SW480 (cell line): Measurements from ENCODE around the gene SLC16A10.
A peak's percentile ranks its signal among the peaks of the same experiment; 100 is the strongest.

Experiments used
- DNase-seq: peaks from one replicate; pipeline ENCODE4 v3.0.0-alpha.2; 2016; ENCODE audit warnings: low spot score

Gene SLC16A10

GRCh38 chr6:111259089-111259831 is 172.0 kb downstream of the SLC16A10 start:
- DNase-seq: peak; percentile 97

GRCh38 chr6:111260570-111261298 is 173.4 kb downstream of the SLC16A10 start:
- DNase-seq: no peak

GRCh38 chr6:111263837-111264236 is 176.5 kb downstream of the SLC16A10 start:
- DNase-seq: peak; percentile 28

GRCh38 chr6:111265842-111266241 is 178.5 kb downstream of the SLC16A10 start:
- DNase-seq: no peak

GRCh38 chr6:111266276-111266675 is 179.0 kb downstream of the SLC16A10 start:
- no peak for DNase-seq

GRCh38 chr6:111267764-111268333 is 180.5 kb downstream of the SLC16A10 start:
- no peak for DNase-seq

- DNase-seq: no peak
These were observed 182.2 kb downstream of the SLC16A10 start for GRCh38 chr6:111269401-111269970.

- no peak for DNase-seq
These were observed 182.8 kb downstream of the SLC16A10 start for GRCh38 chr6:111270121-111270520.

- no peak for DNase-seq
These were observed 187.4 kb downstream of the SLC16A10 start for GRCh38 chr6:111274593-111275217.

- DNase-seq: no peak
These were observed 189.0 kb downstream of the SLC16A10 start for GRCh38 chr6:111276335-111276734.

- DNase-seq: no peak
These were observed 189.4 kb downstream of the SLC16A10 start for GRCh38 chr6:111276736-111277135.

- DNase-seq: no peak
These were observed 190.5 kb downstream of the SLC16A10 start for GRCh38 chr6:111277819-111278218.

GRCh38 chr6:111278731-111279130 is 191.4 kb downstream of the SLC16A10 start:
- DNase-seq: no peak

GRCh38 chr6:111280445-111280955 is 193.2 kb downstream of the SLC16A10 start:
- DNase-seq: peak; percentile 32
